ENCODE results near the gene DUSP14.

- TF ChIP-seq TAF1 (IDR thresholded peaks at IDR 0.05; ENCODE audit: borderline replicate concordance, low read depth, low read length): no peak
- no peak for TF ChIP-seq POLR2A (IDR thresholded peaks at IDR 0.05; ENCODE audit: low read depth, low read length)
- TF ChIP-seq POLR2AphosphoS5 (IDR thresholded peaks at IDR 0.05; ENCODE audit: low read depth, low read length): no peak
Observed at GRCh38 chr17:37541880-37542660, 52.4 kb downstream of the DUSP14 start.
